HG02981 (cell line): ENCODE measurements around the gene MVB12B.

Experiments used
- ATAC-seq: cut with Tn5 transposase; IDR thresholded peaks from one replicate; pipeline ENCODE4 v1.9.1; 2021; ENCODE audit warnings: mild to moderate bottlenecking, moderate library complexity; ENCODE audit not compliant: unreplicated experiment

MVB12B gene

DNA sequence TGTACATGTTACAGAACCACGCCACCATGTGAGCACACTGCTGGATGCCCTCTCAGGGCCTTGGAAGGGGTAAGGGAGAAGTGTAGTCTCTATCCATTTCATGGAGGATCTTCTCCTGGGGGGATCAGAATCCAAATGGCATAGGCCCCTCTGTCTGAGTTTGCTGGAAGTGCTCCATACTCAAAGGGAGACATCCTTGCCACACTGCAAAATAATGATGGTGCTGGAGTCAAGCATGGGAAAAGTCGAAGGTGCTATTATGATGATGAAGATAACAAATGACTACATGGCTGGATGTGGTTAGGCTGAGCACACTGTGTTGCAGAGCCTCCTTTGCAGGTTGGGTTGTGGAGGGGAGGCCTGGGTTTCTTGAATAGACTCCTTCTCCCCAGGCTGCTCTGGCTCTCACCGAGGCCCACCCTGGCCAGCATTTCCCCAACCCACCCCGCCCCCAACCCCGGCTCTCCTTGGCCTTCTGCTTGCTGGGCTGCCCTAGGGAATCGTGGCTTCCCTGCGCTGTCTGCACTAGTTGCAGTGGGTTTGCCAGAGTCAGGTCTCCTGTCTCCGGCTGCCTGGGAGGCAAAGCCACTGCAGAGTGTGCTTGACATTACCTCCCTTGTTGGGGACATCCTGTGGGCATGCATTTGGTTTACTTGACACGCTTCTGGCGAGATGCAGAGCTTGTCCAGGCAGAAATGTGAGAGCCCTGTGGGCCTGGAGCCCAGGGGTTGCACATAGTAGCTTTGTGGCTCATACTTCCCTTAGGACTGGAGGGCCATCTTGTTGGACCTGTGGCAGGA, 3.0 kb downstream of the MVB12B start:
- no peak for ATAC-seq

DNA sequence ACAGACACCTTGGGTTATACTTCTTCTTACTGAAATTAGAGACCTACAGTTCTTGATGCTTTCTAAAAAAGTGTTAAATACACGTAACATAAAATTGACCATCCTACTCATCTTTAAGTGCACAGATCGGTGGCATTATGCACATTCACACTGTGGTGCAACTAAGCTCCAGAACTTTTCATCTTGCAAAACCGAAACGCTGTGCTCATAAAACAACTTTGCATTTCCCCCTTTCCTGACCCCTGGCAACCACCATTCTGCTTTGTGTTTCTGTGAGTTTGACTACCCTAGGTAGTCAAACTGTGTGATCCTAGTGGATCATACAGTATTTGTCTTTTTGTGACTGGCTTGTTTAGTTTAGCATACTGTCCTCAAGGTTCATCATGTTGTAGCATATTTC, 3.9 kb downstream of the MVB12B start:
- no peak for ATAC-seq

DNA sequence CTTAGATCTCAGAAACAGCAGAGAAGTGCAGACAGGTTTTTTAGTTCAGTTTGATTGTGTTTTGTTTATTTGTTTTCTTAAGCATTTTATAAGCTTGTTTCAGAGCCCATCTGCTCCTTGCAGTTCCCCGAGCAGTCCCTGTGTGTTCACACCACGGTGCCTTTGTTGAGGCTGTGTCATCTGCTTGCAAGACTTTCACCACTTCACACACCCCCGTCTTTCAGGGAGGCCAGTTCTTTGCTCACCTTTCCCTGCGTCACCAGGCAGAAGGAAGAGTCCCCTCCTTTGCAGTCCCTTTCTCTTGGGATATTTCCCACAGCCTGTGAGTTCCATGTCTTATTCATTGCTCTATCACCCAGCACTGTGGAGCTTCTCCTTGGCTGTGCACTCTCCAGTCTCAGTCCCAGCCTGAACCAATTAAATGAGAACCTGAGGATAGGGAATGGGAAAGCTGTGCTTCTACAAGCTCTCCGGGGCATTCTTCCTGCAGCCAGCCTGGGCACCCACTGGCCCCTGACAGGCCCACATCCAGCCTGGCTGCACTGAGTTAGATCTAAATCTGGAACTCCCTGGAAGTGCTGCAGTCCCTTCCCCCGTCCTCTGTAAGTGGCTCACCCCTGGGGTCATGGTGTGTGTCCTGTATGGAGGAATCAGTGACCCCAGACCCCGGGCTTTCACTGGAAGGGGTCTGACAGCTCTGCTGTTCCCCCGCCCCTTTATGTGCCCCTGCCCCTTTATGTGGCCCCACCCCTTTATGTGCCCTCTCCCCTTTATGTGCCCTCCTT, 5.5 kb downstream of the MVB12B start:
- ATAC-seq: no peak

GRCh38 chr9:126334721-126335621, 8.3 kb downstream of the MVB12B start:
- no peak for ATAC-seq

DNA sequence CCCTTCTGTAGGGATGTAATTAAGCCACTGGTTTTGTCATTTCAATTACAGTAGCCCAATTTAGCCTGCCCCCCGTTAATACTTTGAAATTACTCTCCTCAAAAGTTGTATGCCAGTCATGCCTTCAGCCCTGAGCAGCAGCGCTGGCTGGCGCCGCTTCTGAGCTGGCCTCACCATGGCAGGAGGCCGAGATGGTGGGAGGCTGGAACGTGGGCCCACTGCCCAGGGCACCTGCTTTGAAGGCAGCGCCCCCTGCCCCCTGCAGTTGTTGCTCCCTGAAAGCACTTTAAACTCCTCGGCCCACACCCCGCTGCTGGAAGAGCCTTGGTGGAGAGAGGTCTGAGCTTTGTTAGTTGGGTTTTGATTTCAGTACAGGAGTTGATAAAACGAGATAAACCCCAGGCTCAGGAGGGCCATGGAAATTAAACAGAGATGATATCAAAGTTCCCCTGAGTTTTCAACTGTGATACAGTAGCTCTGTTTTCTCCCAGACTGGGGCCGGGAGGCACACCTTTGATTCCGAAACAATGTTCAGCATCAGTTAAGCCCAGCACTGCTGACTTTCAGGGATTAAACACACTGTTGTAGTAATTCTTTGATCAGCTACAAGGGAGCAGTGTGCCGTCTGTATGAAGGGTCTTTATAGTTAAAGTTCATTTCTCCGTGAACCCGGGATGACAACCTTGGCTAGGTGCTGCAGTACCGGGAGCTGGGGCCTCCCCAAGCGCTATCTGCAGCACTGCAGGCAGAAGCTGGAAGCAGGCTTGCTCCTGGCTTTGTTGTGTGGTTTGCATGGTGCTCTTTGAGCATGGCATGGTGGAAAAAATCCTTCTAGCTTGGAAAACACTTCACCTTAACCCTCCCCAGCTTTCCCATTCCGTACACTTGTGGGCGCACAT, 9.5 kb downstream of the MVB12B start:
- no peak for ATAC-seq

DNA sequence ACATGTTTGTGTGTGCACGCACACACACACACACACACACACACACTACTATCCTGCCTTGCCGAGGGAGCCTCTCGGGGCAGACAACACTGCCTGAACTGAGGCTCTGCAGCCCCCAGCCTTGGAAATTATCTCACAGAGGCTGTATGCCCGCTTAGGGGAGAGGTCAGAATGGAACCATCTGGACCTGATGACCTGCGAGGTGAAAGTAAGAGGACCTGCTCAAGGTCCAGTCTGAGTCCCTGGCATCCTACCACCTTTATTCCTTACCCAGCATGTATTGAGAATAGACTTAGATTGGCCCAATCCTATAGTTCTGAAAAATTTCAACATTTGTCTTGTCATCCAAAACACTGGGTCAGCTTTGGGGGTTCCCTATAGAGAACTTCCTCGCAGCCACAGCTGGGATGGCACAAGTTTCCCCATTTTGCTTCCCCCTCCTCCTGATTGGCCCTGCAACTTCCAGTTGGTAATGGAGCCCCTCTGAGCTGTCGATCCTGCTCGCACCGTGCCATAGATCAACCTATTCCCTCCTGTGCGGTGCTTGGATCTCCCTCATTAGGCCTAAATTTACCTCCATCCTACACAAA, 10.2 kb downstream of the MVB12B start:
- ATAC-seq: no peak

DNA sequence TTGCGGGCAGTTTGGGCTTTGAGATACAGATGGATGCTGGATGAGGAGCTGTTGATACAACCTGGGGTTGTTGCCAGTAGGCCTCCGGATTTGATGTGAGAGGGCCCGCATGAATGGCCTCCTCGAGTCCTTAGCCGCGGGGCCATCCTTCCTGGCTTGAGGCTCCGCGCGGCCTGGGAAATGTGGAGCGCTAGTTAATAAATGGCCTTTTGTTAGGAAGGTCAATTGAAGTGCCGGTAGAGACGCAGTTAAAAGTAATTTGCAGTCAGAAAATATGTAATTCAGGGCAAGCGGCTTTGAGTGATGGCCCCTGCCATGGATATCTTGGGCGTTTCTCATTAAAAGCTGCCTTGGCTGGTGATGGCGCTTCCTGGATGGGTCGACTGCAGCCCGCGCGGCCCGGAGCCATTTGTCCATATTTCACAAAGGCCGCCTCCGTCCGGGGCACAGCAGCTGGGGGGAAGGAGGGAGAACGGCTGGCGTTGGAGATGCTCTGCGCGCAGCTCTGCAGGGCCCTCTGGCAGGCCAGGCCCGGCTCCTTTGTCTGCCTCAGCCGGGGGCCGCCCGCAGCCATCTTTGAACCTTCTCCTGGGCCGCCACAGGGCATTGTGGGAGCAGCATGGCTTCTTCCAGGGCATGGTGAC, 11.2 kb downstream of the MVB12B start:
- no peak for ATAC-seq

DNA sequence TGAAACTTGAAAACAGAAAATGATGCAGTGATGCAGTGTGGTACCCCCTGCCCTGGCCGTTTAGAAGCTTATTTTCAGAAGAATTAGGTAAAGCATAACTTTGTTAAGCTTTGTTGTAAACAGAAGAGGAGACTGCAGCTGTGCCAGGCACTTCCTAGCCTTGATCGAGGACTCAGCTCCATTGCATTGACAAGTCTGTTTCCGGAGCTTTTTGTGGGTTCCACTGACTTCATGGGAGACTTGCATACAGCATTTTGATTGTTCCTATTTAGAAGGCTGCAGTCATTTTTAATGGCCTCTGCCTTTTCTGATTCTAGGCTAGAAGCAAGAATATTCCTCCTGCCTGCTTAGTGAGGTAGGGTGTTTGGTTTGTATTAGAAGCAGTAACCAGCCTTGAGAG, 12.3 kb downstream of the MVB12B start:
- no peak for ATAC-seq

GRCh38 chr9:126341426-126341825, 14.8 kb downstream of the MVB12B start:
- ATAC-seq: no peak

- ATAC-seq: no peak
Observed at GRCh38 chr9:126341902-126342301, 15.3 kb downstream of the MVB12B start.

- ATAC-seq: no peak
Observed at GRCh38 chr9:126342621-126343031, 16.0 kb downstream of the MVB12B start.

- no peak for ATAC-seq
Observed at GRCh38 chr9:126343271-126343700, 16.7 kb downstream of the MVB12B start.

GRCh38 chr9:126346031-126346430, 19.4 kb downstream of the MVB12B start:
- no peak for ATAC-seq

- ATAC-seq: no peak
Observed at GRCh38 chr9:126347093-126347492, 20.5 kb downstream of the MVB12B start.

DNA sequence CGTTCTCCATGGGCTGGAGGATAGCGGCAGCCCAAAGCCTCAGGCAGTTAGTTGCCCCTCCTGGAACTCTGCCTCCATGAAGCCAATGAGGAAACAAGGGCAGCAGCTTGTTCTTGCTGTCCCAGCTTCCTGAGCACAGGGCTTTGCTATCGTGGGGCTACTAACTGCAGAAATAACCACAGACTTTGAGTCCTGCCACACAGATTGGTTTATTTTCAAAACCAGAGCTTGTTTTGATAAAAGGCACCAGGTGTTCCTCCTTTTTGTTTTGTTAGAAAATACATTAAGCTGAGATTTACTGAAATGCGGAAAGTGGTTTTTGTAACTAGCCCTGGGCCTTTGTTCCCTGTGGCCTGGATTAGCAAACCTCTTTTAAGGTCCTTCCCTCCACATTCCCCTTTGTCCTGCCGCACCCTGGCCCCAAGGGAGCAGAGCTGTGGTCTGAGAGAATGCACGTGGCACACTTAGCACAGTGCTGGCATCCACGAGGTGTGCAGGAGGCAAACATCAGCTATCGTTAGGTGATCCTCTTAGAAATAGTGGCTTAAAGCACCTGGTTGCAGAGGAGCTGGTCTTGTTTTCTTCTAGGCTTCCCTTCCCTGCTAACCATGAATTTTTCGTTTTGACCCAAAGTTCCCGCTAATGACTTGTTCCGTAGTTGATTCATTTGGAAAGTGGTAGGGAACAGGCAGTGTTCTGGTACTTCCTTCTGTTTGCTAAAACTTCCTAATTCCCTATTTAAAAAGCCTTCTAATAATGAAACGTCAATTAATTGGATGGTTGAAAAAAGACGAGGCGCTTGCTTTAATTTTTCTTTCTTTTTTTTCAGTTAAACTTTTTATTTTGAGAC, 21.5 kb downstream of the MVB12B start:
- ATAC-seq: no peak

DNA sequence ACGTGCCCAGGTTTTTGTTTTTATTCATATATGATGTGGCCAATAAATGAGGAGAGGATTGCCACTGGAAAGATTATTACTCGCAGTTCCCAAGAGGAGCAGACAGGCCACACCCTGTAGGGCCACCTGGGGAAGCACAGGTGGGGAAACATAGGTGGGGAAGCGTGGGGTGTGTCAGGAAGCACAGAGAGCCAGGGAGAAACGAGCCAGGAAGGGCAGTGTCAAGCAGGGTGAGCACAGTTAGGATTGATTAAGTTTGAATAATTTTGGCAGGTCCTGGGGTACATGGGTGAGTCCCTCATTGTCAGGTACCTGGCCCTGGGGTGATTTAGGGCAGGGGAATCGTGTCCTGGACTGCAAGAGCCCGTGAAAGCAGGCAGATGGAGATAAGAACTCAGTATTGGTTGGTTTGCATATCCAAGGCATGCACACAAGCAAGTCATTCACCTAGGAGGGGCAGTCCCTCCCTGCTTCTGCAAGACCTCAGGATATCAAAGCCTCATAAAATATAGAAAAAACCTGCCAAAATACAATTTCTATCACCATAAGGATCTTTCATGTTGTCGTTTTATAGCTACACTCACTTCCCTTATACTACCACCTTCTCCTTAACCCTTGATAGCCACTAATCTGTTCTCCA, 22.4 kb downstream of the MVB12B start:
- no peak for ATAC-seq

GRCh38 chr9:126354887-126355770, 28.5 kb downstream of the MVB12B start:
- ATAC-seq: no peak
